ENCODE measurements around the gene ARID1B. TPM values are rescaled to one million over a fixed set of nuclear protein-coding genes. Genes with fewer than 3 reads are reported as not detected.

The ARID1B gene
- total RNA-seq, 1 experiment from 2014 or later, result 91.7 TPM

GRCh38 chr6:157171801-157172200 is 394.6 kb downstream of the ARID1B start:
- ChIA-PET CTCF (no interaction called here), POLR2A (no interaction called here)
- TF ChIP-seq TCF7L2 (IDR thresholded peaks at IDR 0.05; ENCODE audit: low read depth, low read length) (no peak), REST (IDR thresholded peaks at IDR 0.05; ENCODE audit: insufficient read depth in 1 of 2, low read depth in 2 of 2, low read length in 1 of 2) (no peak), CTCF (IDR thresholded peaks at IDR 0.05) (no peak), POLR2AphosphoS5 (IDR thresholded peaks at IDR 0.05; ENCODE audit: low read depth, low read length) (no peak), SIN3A (IDR thresholded peaks at IDR 0.05; ENCODE audit: borderline replicate concordance, insufficient read depth, low read depth, low read length) (no peak)
- H3K4me1 ChIP-seq (ENCODE audit: control insufficient read depth, insufficient read depth, low read length), result no peaks in the 10 kb centered on the region
- no peak overlapping the region for H3K27ac ChIP-seq (ENCODE audit: low read length)
- BruUV-seq (replicated peaks), result no TSS peak
- no peaks in the 10 kb centered on the region for H3K27me3 ChIP-seq (ENCODE audit: control insufficient read depth, insufficient read depth, low read length)
- in situ Hi-C loops (cut with HindIII; ENCODE audit: low pct_unique_long_range_greater_than_20kb, low sequenced_read_pairs), result no loop called here
- no peak overlapping the region for H3K4me3 ChIP-seq (ENCODE audit: low read depth in 2 of 2, low read length in 2 of 2)
- no peak for DNase-seq (ENCODE audit: low read depth, low spot score)
- no peak for ATAC-seq
- no peaks in the 10 kb centered on the region for H3K9me3 ChIP-seq (ENCODE audit: control insufficient read depth, insufficient read depth, low read depth, low read length)
- H3K36me3 ChIP-seq (ENCODE audit: control insufficient read depth, insufficient read depth, low read length), result peaks cover 2% of the 10 kb centered on the region
- intact Hi-C loops (cut with micrococcal nuclease; ENCODE audit: unreplicated experiment), result no loop called here

- BruUV-seq (replicated peaks), result no TSS peak
- DNase-seq (ENCODE audit: low read depth, low spot score) (no peak), ATAC-seq (no peak)
- Histone ChIP-seq H3K4me3 (ENCODE audit: low read depth in 2 of 2, low read length in 2 of 2) (no peak overlapping the region), H3K27me3 (ENCODE audit: control insufficient read depth, insufficient read depth, low read length) (no peaks in the 10 kb centered on the region), H3K27ac (ENCODE audit: low read length) (no peak overlapping the region), H3K36me3 (ENCODE audit: control insufficient read depth, insufficient read depth, low read length) (peaks cover 2% of the 10 kb centered on the region), H3K4me1 (ENCODE audit: control insufficient read depth, insufficient read depth, low read length) (no peaks in the 10 kb centered on the region), H3K9me3 (ENCODE audit: control insufficient read depth, insufficient read depth, low read depth, low read length) (no peaks in the 10 kb centered on the region)
- no peak for TF ChIP-seq REST (IDR thresholded peaks at IDR 0.05; ENCODE audit: insufficient read depth in 1 of 2, low read depth in 2 of 2, low read length in 1 of 2)
- no peak for TF ChIP-seq SIN3A (IDR thresholded peaks at IDR 0.05; ENCODE audit: borderline replicate concordance, insufficient read depth, low read depth, low read length)
- TF ChIP-seq TCF7L2 (IDR thresholded peaks at IDR 0.05; ENCODE audit: low read depth, low read length), result no peak
- no peak for TF ChIP-seq POLR2AphosphoS5 (IDR thresholded peaks at IDR 0.05; ENCODE audit: low read depth, low read length)
- no peak for TF ChIP-seq CTCF (IDR thresholded peaks at IDR 0.05)
- CTCF ChIA-PET, result no interaction called here
- POLR2A ChIA-PET, result no interaction called here
- in situ Hi-C loops (cut with HindIII; ENCODE audit: low pct_unique_long_range_greater_than_20kb, low sequenced_read_pairs), result no loop called here
- intact Hi-C loops (cut with micrococcal nuclease; ENCODE audit: unreplicated experiment), result no loop called here
These were observed 395.1 kb downstream of the ARID1B start for GRCh38 chr6:157172231-157172701.
